Neutrophil (primary cell): ENCODE results near the gene CCDC86.

Experiments
- H3K27ac ChIP-seq: fragments of 200-600 bp; sonication (generic); 2 replicates; pipeline ENCODE4 v1.5.1; 2016; ENCODE audit warnings: mild to moderate bottlenecking, moderate library complexity
- H3K27me3 ChIP-seq: fragments of 200-600 bp; sonication (generic); 2 replicates; pipeline ENCODE4 v1.6.0; 2016; ENCODE audit warnings: mild to moderate bottlenecking
- H3K36me3 ChIP-seq: fragments of 200-600 bp; sonication (generic); 2 replicates; pipeline ENCODE4 v1.5.1; 2017
- H3K4me1 ChIP-seq, 2 experiments: fragments of 200-600 bp in 1 of 2; sonication (generic) in 1 of 2; 1 replicate in 1 of 2; 2 replicates in 1 of 2; pipeline versions ENCODE4 v1.5.1 to v1.6.1; 2013 to 2016; ENCODE audit warnings: low read depth in 1 of 2, low read length in 1 of 2, mild to moderate bottlenecking in 1 of 2, moderate library complexity in 1 of 2; ENCODE audit not compliant: control insufficient read depth in 1 of 2, insufficient read depth in 1 of 2
- H3K4me3 ChIP-seq, 2 experiments: fragments of 200-600 bp in 1 of 2; sonication (generic) in 1 of 2; 1 replicate in 1 of 2; 2 replicates in 1 of 2; pipeline ENCODE4 v1.5.1; 2013 to 2016; ENCODE audit warnings: low read depth in 1 of 2, low read length in 1 of 2, mild to moderate bottlenecking in 1 of 2, moderate library complexity in 1 of 2
- H3K9me3 ChIP-seq: fragments of 200-600 bp; sonication (generic); 2 replicates; pipeline ENCODE4 v1.5.1; 2016
- CTCF ChIP-seq: fragments of 200-600 bp; sonication (generic); IDR thresholded peaks from 2 replicates; pipeline ENCODE4 v1.5.1; 2016; ENCODE audit warnings: antibody characterized with exemption

CCDC86 gene

GRCh38 chr11:60880643-60881282, 38.9 kb downstream of the CCDC86 start:
- no peak overlapping the region for H3K4me3 ChIP-seq
- no peaks in the 10 kb centered on the region for H3K9me3 ChIP-seq
- TF ChIP-seq CTCF, result no peak
- H3K27ac ChIP-seq, result no peak overlapping the region
- no peaks in the 10 kb centered on the region for H3K4me1 ChIP-seq
- H3K36me3 ChIP-seq, result peaks cover 8% of the 10 kb centered on the region
- no peaks in the 10 kb centered on the region for H3K27me3 ChIP-seq

GRCh38 chr11:60887556-60887955, 45.6 kb downstream of the CCDC86 start:
- H3K9me3 ChIP-seq, result no peaks in the 10 kb centered on the region
- no peak overlapping the region for H3K4me3 ChIP-seq
- TF ChIP-seq CTCF, result no peak
- no peaks in the 10 kb centered on the region for H3K4me1 ChIP-seq
- H3K27ac ChIP-seq, result no peak overlapping the region
- H3K27me3 ChIP-seq, result no peaks in the 10 kb centered on the region
- peaks cover 21% of the 10 kb centered on the region for H3K36me3 ChIP-seq

- H3K27ac ChIP-seq, result no peak overlapping the region
- no peaks in the 10 kb centered on the region for H3K27me3 ChIP-seq
- H3K36me3 ChIP-seq, result peaks cover 41% of the 10 kb centered on the region
- TF ChIP-seq CTCF, result no peak
- H3K4me3 ChIP-seq, result no peak overlapping the region
- H3K4me1 ChIP-seq, result no peaks in the 10 kb centered on the region
- H3K9me3 ChIP-seq, result no peaks in the 10 kb centered on the region
These were observed 48.0 kb downstream of the CCDC86 start for GRCh38 chr11:60889869-60890311.

GRCh38 chr11:60890696-60891095, 48.8 kb downstream of the CCDC86 start:
- Histone ChIP-seq H3K4me3 (no peak overlapping the region), H3K9me3 (no peaks in the 10 kb centered on the region), H3K27me3 (no peaks in the 10 kb centered on the region), H3K4me1 (no peaks in the 10 kb centered on the region), H3K27ac (no peak overlapping the region), H3K36me3 (peaks cover 49% of the 10 kb centered on the region)
- TF ChIP-seq CTCF, result no peak

- H3K27ac ChIP-seq, result no peak overlapping the region
- H3K36me3 ChIP-seq, result peaks cover 54% of the 10 kb centered on the region
- no peaks in the 10 kb centered on the region for H3K4me1 ChIP-seq
- H3K4me3 ChIP-seq, result no peak overlapping the region
- no peak for TF ChIP-seq CTCF
- no peaks in the 10 kb centered on the region for H3K27me3 ChIP-seq
- H3K9me3 ChIP-seq, result no peaks in the 10 kb centered on the region
These were observed 49.3 kb downstream of the CCDC86 start for GRCh38 chr11:60891103-60891741.
